BJ (cell line): Measurements from ENCODE around the gene EXD3. TPM values are rescaled to one million over a fixed set of nuclear protein-coding genes. Genes with fewer than 3 reads are reported as not detected.

Experiments
- CTCF ChIA-PET: fragments of 350-600 bp; formaldehyde crosslinking; extraction: SDS; loops from one replicate; lab custom pipeline; 2021; ENCODE audit warnings: antibody characterized with exemption, inconsistent platforms; lab: Yijun Ruan, JAX
- POLR2A ChIA-PET: fragments of 300-600 bp; sonication (Branson Sonifier 250); formaldehyde crosslinking; extraction: SDS; loops from one replicate; lab custom pipeline; 2021; ENCODE audit warnings: antibody characterized with exemption; lab: Charles Lee
- DNase-seq: peaks from one replicate; pipeline ENCODE4 v3.0.0-alpha.2; 2011; ENCODE audit warnings: low read depth
- H3K27me3 ChIP-seq: 2 replicates; pipeline ENCODE4 v1.6.0; 2011; ENCODE audit warnings: low read length; ENCODE audit not compliant: control insufficient read depth, insufficient read depth
- H3K36me3 ChIP-seq: 2 replicates; pipeline ENCODE4 v1.5.1; 2011; ENCODE audit warnings: low read length; ENCODE audit not compliant: control insufficient read depth, insufficient read depth
- H3K4me3 ChIP-seq: 2 replicates; pipeline ENCODE4 v1.5.1; 2011; ENCODE audit warnings: low read depth, mild to moderate bottlenecking, control low read depth, low read length
- polyA plus RNA-seq: library from polyadenylated mRNA; depleted of rRNA; stranded (reverse); fragments of >200 nt; gene quantifications from 2 replicates; pipeline ENCODE4 v1.2.3, GENCODE V29; 2011
- TF ChIP-seq, protein P1 (sequence below): IDR thresholded peaks from 2 replicates; pipeline ENCODE4 v1.5.1; 2011; ENCODE audit warnings: low read depth, mild to moderate bottlenecking, control low read depth, inconsistent platforms, low read length, moderate library complexity; ENCODE audit not compliant: insufficient read depth

Gene EXD3
- polyA plus RNA-seq, 1 experiment: 5.4 TPM

DNA sequence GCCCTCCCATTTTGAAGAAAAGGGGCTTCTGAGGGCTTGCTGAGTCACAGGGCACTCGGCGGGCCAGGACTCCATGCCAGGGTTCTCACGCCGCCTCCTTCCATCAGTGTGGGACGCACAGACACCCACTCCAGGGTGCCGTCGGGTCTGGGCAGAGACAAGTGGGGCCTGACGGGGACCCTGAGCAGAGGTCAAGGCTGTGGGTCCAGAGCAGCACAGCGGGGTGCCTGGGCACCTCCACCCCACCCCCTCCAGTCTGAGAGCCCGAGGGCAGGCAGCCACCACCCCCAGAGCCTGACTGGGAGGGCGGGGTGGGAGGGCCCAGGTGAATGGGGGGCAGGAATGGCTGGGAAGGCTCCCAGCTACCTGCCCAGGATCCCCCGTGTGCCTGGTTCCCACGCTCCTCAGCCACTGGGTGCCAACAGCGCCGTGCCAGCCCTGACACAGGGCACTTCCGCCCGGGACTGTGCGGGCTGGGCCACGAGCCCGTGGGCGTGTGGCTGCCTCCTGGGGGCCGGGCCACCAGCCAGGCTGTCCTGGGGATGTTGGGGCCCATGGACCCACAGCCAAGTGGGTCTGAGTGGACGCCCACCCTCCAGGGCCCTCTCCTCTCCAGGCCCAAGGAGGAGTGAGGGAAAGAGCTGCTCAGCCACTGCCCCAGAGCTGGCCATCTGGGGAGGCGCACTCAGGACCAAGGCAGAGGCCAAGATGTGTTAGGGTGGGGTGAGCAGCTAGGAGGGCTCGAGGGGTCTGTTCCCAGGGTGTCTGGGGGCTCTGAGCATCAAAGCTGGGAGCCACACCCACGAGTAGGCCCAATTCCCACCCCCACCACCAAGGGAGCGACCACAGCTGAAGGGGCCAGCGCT is 110.7 kb downstream of the EXD3 start:
- no peak overlapping the region for H3K4me3 ChIP-seq
- H3K36me3 ChIP-seq: no peaks in the 10 kb centered on the region
- no peak for DNase-seq
- TF ChIP-seq, protein P1, sequence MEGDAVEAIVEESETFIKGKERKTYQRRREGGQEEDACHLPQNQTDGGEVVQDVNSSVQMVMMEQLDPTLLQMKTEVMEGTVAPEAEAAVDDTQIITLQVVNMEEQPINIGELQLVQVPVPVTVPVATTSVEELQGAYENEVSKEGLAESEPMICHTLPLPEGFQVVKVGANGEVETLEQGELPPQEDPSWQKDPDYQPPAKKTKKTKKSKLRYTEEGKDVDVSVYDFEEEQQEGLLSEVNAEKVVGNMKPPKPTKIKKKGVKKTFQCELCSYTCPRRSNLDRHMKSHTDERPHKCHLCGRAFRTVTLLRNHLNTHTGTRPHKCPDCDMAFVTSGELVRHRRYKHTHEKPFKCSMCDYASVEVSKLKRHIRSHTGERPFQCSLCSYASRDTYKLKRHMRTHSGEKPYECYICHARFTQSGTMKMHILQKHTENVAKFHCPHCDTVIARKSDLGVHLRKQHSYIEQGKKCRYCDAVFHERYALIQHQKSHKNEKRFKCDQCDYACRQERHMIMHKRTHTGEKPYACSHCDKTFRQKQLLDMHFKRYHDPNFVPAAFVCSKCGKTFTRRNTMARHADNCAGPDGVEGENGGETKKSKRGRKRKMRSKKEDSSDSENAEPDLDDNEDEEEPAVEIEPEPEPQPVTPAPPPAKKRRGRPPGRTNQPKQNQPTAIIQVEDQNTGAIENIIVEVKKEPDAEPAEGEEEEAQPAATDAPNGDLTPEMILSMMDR: no peak
- ChIA-PET POLR2A (no interaction called here), CTCF (interaction anchor here (1.6 kb wide), 1 partner anchor 10 kb away, joined by 5 read pairs; the partner anchor contains the start of gene NRARP)
- H3K27me3 ChIP-seq: no peaks in the 10 kb centered on the region

- ChIA-PET POLR2A (interaction anchor here (0.5 kb wide), 1 partner anchor 241 kb away, joined by 6 read pairs; no protein-coding TSS in a partner anchor), CTCF (no interaction called here)
- Histone ChIP-seq H3K4me3 (no peak overlapping the region), H3K36me3 (no peaks in the 10 kb centered on the region), H3K27me3 (no peaks in the 10 kb centered on the region)
- no peak for DNase-seq
- TF ChIP-seq, protein P1: no peak
These were observed 111.6 kb downstream of the EXD3 start for GRCh38 chr9:137311171-137311985.

- no peaks in the 10 kb centered on the region for H3K36me3 ChIP-seq
- no peak overlapping the region for H3K4me3 ChIP-seq
- POLR2A ChIA-PET: interaction anchor here (0.5 kb wide), 1 partner anchor 240 kb away, joined by 6 read pairs; no protein-coding TSS in a partner anchor
- H3K27me3 ChIP-seq: no peaks in the 10 kb centered on the region
- CTCF ChIA-PET: interaction anchor here (1.2 kb wide), 1 partner anchor 9 kb away, joined by 7 read pairs; no protein-coding TSS in a partner anchor
- TF ChIP-seq, protein P1: no peak
- DNase-seq: no peak
These were observed 112.5 kb downstream of the EXD3 start for GRCh38 chr9:137310189-137311052.

DNA sequence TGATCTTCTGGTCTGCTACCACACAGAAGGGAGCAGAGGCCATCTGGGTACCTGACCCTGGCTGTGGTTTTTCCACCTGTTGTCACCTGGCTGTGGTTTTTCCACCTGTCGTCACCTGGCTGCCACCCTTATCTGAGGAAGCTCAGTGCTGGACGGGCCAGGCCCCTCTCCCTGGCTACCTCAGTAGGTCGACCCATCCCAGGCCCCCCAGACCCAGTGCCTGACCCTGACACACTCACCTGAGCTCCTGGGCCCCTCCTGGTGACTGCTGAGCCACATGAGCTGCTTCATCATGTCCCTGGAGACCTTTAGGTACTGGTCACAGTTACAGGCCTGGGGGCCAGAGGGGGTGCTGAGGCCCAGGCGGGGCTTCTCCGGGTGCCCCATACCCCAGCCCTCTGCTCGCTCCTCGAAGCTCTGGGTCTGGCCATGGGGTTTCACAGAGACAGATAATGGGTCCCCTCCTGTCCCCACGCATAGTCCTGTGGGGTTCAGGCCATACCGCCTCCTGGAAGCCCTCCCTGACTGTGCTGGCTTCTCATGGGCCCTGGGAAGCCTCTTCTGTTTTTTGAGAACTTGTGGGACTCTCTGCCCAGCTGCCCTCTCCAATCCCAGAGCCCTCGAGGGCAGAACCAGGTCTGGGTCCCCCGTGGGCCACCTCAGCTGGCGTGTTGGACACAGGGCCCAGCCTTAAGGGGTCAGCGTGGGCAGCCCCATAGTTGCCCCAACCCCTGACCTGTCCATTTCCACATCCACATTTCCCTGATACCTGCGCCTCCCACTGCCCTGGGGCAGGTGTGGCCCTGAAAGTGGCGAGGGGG is 113.4 kb downstream of the EXD3 start:
- Histone ChIP-seq H3K4me3 (no peak overlapping the region), H3K27me3 (no peaks in the 10 kb centered on the region), H3K36me3 (no peaks in the 10 kb centered on the region)
- ChIA-PET POLR2A (no interaction called here), CTCF (interaction anchor here (1.2 kb wide), 1 partner anchor 10 kb away, joined by 7 read pairs; no protein-coding TSS in a partner anchor)
- TF ChIP-seq, protein P1: no peak
- no peak for DNase-seq
